NCI-H82 treated with DMSO at 0.1 percent for 48 hours (cell line): ENCODE data around the gene ADGRV1.
"Not testable (repeated sequence)": the region's sequence is repeated elsewhere in the genome, so short reads cannot be mapped to it uniquely, and the experiment has no call there.

ENCODE experiments used
- DNase-seq: peaks from one replicate; lab custom pipeline; 2025; ENCODE audit not compliant: unreplicated experiment; lab: John Stamatoyannopoulos, UW

The ADGRV1 gene

DNA sequence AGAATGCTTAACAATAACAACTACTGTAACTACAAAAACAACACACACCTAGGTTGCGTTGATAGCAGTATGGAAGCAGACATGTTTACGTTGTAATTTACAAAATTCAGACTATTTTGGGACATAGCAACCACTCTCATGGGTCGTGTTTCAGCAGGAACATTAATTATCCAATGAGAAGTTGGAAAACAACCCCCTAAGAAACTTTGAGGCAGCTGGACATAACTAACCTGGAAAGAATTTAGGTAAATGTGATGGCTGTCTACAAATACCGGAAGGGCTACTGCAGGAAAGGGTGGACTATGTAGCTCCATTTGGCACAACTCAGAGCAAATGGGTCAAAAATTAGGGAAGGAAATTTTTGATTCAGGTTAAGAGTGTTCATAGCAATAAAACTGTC lies 409.3 kb downstream of the ADGRV1 start:
- DNase-seq: no peak

GRCh38 chr5:90968319-90968718 lies 409.7 kb downstream of the ADGRV1 start:
- no peak for DNase-seq

GRCh38 chr5:90969945-90970344 lies 411.3 kb downstream of the ADGRV1 start:
- DNase-seq: not testable (repeated sequence)

GRCh38 chr5:90981177-90981576 lies 422.6 kb downstream of the ADGRV1 start:
- no peak for DNase-seq

DNA sequence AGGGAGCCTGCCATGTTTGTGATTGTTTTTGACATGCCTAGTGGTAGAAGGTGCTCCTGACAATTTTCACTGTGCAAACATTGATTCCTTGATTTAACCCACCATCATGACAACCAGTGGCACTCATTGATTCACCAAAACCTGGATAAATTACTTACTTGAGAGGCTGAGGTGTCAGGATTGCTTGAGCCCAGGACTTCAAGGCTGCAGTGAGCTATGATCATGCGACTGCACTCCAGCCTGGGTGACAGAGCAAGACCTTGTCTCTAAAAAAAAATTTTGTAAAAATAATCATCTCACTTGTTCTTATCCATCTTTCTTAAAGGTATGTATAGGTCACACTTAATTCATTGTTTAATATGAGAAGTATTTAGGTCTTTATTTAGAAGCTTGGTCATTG lies 423.2 kb downstream of the ADGRV1 start:
- DNase-seq: no peak

- no peak for DNase-seq
These were observed 424.0 kb downstream of the ADGRV1 start for GRCh38 chr5:90982576-90982975.

DNA sequence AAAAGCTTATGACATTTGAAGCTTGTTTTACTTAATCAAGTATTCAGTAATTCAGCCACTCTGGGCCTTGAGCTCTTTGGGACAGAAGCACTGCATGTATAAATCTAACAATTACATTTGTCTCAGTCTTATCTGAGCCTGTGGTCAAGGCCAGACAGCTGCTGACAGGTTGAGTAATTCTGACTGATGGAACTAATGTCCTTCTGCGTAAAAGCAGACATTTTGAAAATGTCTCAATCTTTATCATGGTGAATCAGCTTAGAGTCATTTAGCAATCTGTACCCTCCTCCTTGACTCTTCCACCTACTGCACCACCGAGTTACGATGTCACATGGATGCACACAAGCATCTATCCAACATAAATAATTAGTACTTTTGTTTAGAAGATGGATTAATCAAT lies 424.6 kb downstream of the ADGRV1 start:
- no peak for DNase-seq

- no peak for DNase-seq
These were observed 425.1 kb downstream of the ADGRV1 start for GRCh38 chr5:90983711-90984124.

- no peak for DNase-seq
These were observed 426.7 kb downstream of the ADGRV1 start for GRCh38 chr5:90985341-90985740.

- DNase-seq: no peak
These were observed 429.1 kb downstream of the ADGRV1 start for GRCh38 chr5:90987726-90988125.

DNA sequence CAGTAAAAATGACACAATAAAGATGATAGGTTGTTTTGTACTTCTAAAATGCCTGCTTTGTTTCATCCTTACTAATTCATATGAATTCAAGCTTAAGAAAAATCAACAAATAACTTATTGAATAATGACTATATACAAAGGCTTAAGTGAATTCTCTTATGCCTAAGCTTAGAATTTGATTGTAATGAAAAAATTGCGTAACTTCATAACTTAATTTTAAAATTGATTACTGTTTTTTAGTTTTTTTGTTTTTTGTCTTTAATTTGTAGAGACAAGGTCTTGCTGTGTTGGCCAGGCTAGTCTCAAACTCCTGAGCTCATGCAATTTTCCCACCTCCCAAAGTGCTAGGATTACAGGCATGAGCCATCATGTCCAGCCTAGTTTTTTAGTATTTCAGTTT lies 432.6 kb downstream of the ADGRV1 start:
- DNase-seq: no peak

DNA sequence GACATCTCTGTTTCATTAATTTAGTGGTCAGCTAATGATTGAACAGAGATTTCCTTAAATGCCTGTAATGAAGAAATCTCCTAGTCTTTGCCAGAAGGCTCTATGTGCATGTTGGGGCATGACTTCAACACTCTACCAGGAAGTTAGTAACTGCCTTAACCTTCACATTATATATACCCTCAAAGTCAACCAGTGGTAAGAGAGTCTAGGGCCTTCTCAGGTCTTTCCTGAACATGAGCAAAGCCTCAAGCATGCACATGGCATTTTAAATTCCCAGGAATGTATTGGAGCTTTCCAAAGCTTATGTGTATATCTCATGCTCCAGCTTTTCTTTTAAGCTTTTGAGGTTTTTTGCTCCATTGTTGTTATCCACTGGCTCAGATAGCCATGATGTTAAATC lies 436.2 kb downstream of the ADGRV1 start:
- DNase-seq: no peak

- no peak for DNase-seq
These were observed 437.5 kb downstream of the ADGRV1 start for GRCh38 chr5:90996089-90996488.

GRCh38 chr5:90997082-90997481 lies 438.5 kb downstream of the ADGRV1 start:
- no peak for DNase-seq

- DNase-seq: no peak
These were observed 442.1 kb downstream of the ADGRV1 start for GRCh38 chr5:91000743-91001142.

DNA sequence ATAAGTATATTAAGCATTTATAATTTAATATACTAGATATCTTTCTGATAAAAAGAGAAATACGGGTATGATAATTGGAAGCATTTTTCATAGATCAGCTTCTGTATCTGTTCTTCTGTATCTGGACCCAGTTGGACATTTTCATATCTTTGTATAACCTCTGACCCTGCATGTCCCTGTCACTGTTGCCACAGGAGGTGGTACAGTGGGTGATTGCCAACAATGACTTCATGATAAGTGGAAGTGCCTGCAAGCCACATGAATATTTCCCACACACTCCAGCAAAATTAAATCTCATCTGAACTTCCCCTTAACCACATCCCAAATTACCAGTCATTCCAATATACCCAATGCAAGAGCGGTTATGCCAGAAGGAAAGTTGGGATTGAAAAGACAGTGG lies 448.1 kb downstream of the ADGRV1 start:
- no peak for DNase-seq

- no peak for DNase-seq
These were observed 448.7 kb downstream of the ADGRV1 start for GRCh38 chr5:91007251-91007650.

DNA sequence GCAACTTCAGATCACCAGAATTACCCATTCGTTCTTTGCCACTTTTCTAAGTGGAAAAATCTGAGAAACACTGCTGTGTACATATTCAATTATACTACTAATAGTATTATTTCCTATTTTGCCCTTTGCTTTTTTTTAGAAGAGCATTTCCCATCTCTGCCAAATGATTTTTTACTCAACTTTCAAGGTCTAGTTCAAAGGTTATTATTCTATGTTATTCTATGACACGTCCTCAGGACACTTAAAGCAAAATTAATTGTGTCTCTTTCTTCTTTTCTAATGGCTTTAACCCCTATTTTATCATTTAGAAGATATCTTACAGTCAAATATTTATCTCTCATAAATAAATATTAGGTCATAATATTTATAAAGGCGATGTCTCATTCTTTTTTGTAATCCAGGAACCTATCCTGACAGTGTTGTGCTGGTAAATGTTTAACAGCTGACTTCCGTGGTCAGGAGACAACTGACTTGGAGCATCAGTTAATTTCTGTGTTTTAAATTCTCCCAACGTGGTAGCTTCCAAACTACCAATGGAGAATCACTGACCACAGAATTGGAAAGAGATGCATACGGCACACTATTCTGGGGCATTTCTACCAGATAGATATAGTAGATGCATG lies 449.3 kb downstream of the ADGRV1 start:
- no peak for DNase-seq

DNA sequence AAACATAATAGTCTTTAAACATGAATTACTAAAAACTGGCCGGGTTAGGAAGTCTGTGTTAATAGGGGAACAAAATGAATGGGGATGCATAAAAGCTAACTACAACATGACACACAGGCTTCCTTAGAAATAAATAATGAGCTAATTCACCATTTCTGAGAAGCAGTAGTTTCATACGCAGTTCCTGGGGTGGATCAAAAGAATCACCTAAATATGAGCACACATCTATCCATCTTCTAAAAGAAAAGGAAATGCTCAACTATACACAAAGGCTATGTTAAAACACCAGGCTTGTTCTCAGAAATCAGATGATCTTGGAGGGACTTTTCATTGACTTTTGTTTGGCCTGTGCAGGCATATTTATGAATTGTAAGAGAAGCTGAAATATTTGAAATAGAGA lies 451.5 kb downstream of the ADGRV1 start:
- DNase-seq: no peak

DNA sequence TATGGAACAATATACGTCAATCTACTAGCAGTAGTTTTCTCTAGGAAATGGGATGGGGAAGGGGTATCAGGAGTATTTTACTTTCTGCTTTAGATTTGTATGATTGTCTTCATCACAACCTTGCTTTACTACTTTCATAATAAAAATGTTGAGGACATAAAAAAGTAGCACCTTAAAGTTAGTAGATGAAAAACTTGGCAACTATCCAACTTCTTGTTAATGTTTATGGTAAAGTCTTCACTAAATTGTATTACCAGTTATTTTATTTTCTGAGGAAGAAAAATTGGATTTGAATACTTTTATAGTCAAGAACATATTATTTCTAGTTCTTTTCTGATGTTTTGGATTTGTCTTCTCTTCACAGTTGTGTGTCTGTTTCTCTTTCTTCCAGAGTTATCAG lies 452.4 kb downstream of the ADGRV1 start:
- DNase-seq: no peak

DNA sequence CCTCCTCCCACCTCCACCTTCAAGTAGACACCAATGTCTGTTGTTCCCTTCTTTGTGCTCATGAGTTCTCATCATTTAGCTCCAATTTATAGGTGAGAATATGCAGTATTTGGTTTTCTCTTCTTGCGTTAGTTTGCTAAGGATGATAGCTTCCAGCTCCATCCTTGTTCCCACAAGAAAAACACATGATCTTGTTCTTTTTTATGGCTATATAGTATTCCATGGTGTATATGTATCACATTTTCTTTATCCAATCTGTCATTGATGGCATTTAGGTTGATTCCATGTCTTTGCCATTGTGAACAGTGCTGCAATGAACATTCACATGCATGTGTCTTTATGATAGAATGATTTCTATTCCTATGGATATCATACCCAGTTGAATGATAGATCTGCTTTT lies 454.3 kb downstream of the ADGRV1 start:
- not testable (repeated sequence) for DNase-seq

DNA sequence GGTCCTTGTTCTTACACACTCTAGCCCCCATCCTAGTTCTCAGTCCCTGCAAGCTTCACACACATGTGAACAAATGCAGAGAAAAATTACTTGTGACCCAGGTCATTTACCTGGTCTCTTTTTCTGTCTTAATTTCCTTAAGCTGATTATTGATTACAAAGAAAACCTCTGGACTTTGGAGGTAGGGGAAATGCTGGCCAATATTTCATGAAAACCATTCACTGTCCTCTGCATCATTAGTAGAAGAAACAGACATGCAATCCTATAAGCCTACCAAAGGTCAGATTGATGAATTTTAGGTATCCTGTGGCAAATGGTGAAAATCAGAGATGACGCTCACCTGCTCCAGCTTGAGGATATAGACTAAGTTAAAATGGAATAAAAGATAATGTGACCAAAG lies 457.7 kb downstream of the ADGRV1 start:
- DNase-seq: no peak

DNA sequence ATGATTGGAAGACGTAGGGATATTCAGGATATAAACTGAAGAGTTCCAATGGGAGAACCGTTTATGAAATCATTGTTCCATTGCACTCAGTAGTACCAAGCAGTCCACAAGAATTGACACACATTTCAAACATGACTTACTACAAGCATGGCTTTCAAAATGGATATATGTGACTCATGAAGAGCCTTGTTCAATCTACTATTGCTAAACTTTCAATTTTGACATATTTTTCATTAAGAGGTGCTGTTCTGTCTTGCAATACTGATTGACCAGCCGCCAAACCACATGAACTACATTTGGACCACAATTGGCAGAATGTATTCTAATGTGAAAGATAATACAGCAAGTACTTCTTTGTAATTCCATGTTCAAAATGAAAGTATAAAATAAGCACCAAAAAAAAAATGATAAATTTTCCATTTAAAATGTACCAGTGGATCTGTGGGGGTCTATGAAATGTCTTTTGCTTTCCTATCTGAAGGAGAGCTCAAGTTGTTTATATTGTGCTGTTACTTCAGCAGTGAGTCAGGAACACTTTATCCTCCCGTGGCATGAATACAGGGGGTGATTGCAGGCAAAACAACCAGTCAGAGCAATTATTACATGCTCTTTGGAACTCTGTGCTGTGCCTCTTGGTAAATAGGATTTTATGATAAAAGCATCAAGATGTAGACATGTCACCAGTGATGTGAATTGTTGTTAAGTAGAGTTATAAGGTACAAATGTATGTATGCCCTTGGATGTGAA lies 458.5 kb downstream of the ADGRV1 start:
- no peak for DNase-seq
